Measurements from ENCODE around the gene GRIPAP1. TPM values are rescaled to one million over a fixed set of nuclear protein-coding genes. Genes with fewer than 3 reads are reported as not detected.

GRIPAP1 gene
- total and polyA plus RNA-seq, 12 donors, result 27.4 to 86.6 (median 41.9) TPM

- WGBS, 4 donors, result 57 to 74% (median 70%) methylated on average over 1 to 2 of the region's 2 CpGs; no CpG with 5 or more reads in 1 of the 4 donors
- H3K4me1 ChIP-seq (replicated peaks in 1 of 2), result peaks cover 0 to 8% of the 10 kb centered on the region in 2 donors
- no peaks in the 10 kb centered on the region for H3K36me3 ChIP-seq (replicated peaks in 1 of 2)
- no peak overlapping the region for H3K4me3 ChIP-seq
- no peak for DNase-seq
- H3K27ac ChIP-seq, result no peak overlapping the region
- intact Hi-C loops (cut with DNase I), result no loop called here
- no peaks in the 10 kb centered on the region for H3K27me3 ChIP-seq
- TF ChIP-seq, protein P1, sequence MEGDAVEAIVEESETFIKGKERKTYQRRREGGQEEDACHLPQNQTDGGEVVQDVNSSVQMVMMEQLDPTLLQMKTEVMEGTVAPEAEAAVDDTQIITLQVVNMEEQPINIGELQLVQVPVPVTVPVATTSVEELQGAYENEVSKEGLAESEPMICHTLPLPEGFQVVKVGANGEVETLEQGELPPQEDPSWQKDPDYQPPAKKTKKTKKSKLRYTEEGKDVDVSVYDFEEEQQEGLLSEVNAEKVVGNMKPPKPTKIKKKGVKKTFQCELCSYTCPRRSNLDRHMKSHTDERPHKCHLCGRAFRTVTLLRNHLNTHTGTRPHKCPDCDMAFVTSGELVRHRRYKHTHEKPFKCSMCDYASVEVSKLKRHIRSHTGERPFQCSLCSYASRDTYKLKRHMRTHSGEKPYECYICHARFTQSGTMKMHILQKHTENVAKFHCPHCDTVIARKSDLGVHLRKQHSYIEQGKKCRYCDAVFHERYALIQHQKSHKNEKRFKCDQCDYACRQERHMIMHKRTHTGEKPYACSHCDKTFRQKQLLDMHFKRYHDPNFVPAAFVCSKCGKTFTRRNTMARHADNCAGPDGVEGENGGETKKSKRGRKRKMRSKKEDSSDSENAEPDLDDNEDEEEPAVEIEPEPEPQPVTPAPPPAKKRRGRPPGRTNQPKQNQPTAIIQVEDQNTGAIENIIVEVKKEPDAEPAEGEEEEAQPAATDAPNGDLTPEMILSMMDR (IDR thresholded peaks at IDR 0.05), result no peak
- H3K9me3 ChIP-seq (replicated peaks in 1 of 3), result no peaks in the 10 kb centered on the region
Measured at GRCh38 chrX:48942895-48943294, 59.2 kb downstream of the GRIPAP1 start.

DNA sequence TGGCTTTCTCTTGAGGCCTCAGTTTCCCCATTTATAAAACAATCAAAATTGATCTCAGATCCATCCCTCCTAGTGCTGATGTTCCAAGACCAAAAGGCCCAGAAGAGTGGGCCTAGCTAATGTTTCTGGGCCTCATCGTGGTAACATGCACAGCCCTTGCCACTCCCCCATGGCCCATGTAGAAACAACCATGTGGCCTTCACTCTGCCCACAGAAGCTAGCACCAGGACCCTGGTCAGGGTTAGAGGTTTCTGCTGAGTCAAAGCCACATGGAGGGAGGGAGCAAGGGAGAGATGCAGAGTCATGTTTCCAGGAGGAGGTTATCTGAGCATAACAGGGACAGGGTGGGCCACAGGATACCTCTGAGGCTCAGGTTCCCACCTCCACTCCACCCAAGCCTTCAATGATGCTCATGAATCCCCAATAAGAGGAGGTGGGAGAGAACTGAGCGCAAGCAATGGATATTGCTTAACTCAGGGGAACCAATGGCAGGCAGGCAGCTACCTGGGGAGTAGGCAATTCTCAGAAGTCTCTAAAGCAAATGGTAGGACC lies 61.6 kb downstream of the GRIPAP1 start:
- Histone ChIP-seq H3K4me3 (no peak overlapping the region), H3K4me1 (replicated peaks in 1 of 2) (peaks cover 0 to 21% of the 10 kb centered on the region in 2 donors), H3K9me3 (replicated peaks in 1 of 3) (no peaks in the 10 kb centered on the region), H3K27me3 (no peaks in the 10 kb centered on the region), H3K27ac (peak overlapping the region in 1 of 5 donors; percentile 34), H3K36me3 (replicated peaks in 1 of 2) (no peaks in the 10 kb centered on the region)
- TF ChIP-seq, protein P1 (IDR thresholded peaks at IDR 0.05), result no peak
- TF ChIP-seq POLR2A (IDR thresholded peaks at IDR 0.05), result no peak
- intact Hi-C loops (cut with DNase I), result no loop called here
- 61 to 100% (median 69%) methylated on average over 1 to 2 of the region's 2 CpGs for WGBS, 4 donors
- DNase-seq, result no peak

DNA sequence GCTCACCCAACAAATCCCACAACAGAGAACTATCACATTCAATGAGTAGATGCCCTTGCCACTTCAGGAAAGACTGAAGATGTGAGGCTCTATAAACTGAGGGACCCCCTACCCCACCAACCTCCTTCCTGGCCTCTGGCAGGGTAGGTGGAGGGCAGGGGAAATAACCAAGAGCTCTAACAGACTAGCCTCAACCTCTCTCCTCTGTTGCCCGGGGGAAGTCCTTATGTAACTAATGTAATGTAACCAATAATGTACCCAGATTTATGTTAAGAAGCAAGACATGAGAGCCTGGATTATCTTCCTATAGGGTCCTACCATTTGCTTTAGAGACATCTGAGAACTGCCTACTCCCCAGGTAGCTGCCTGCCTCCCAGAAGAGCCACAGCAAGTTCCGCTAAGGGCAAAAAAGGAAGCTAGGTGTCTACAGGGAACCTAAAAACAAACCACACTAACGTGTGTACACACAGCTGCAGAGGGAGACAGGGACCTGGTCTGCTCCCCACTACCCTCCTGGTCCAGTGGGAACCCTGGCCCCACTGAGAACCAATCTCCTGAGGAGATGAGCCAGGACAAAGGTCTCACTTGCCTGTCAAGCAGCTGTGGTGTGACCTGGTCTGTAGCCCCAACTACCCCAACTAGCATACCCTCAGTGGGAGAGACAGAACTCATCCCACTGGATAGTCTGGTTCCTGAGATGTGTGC lies 62.4 kb downstream of the GRIPAP1 start:
- no peak overlapping the region for H3K4me3 ChIP-seq
- WGBS, 4 donors, result 66 to 70% (median 68%) methylated on average over 3 of the region's 3 CpGs; no CpG with 5 or more reads in 1 of the 4 donors
- intact Hi-C loops (cut with DNase I), result no loop called here
- peaks cover 0 to under 1% of the 10 kb centered on the region in 2 donors for H3K36me3 ChIP-seq (replicated peaks in 1 of 2)
- H3K4me1 ChIP-seq (replicated peaks in 1 of 2), result peaks cover 0 to 21% of the 10 kb centered on the region in 2 donors
- no peak for DNase-seq
- no peak for TF ChIP-seq POLR2A (IDR thresholded peaks at IDR 0.05)
- TF ChIP-seq, protein P1 (IDR thresholded peaks at IDR 0.05), result no peak
- H3K9me3 ChIP-seq (replicated peaks in 1 of 3), result no peaks in the 10 kb centered on the region
- H3K27ac ChIP-seq, result no peak overlapping the region
- no peaks in the 10 kb centered on the region for H3K27me3 ChIP-seq

GRCh38 chrX:48938721-48939425 lies 63.2 kb downstream of the GRIPAP1 start:
- intact Hi-C loops (cut with DNase I), result no loop called here
- H3K4me1 ChIP-seq (replicated peaks in 1 of 2), result peaks cover 0 to 21% of the 10 kb centered on the region in 2 donors
- WGBS, 4 donors, result 50 to 79% (median 63%) methylated on average over 1 of the region's 1 CpG
- DNase-seq, result no peak
- TF ChIP-seq POLR2A (IDR thresholded peaks at IDR 0.05), result no peak
- TF ChIP-seq, protein P1 (IDR thresholded peaks at IDR 0.05), result no peak
- no peaks in the 10 kb centered on the region for H3K27me3 ChIP-seq
- H3K36me3 ChIP-seq (replicated peaks in 1 of 2), result peaks cover 0 to 9% of the 10 kb centered on the region in 2 donors
- no peak overlapping the region for H3K4me3 ChIP-seq
- no peaks in the 10 kb centered on the region for H3K9me3 ChIP-seq (replicated peaks in 1 of 3)
- no peak overlapping the region for H3K27ac ChIP-seq
